Caco-2 (cell line): Measurements from ENCODE around the gene SCN4B. TPM values are rescaled to one million over a fixed set of nuclear protein-coding genes. Genes with fewer than 3 reads are reported as not detected.

Source experiments
- BruUV-seq: library from RNA; stranded (reverse); fragments of 400-500 nt; replicated peaks from 2 replicates; lab custom pipeline; 2021; lab: Mats Ljungman, UMichigan
- CTCF ChIA-PET: fragments of 300-600 bp; sonication (Branson Sonifier 250); formaldehyde crosslinking; loops from one replicate; lab custom pipeline; 2022; ENCODE audit warnings: antibody characterized with exemption; lab: Charles Lee
- POLR2A ChIA-PET: fragments of 300-600 bp; sonication (Branson Sonifier 250); formaldehyde crosslinking; loops from one replicate; lab custom pipeline; 2022; ENCODE audit warnings: antibody characterized with exemption; lab: Charles Lee
- DNase-seq, 2 experiments: peaks; one replicate each; pipeline versions ENCODE4 v3.0.0 to v3.0.0-alpha.2; 2020 to 2022
- H3K27me3 ChIP-seq: replicated peaks from 2 replicates; pipeline ENCODE4 v1.6.0; 2011; ENCODE audit warnings: low read length; ENCODE audit not compliant: control insufficient read depth, insufficient read depth
- H3K36me3 ChIP-seq: 2 replicates; pipeline ENCODE4 v1.5.1; 2011; ENCODE audit warnings: low read length; ENCODE audit not compliant: control insufficient read depth, insufficient read depth
- H3K4me1 ChIP-seq: fragments of 250-450 bp; sonication (Bioruptor Pico); 2 replicates; pipeline ENCODE4 v1.5.1; 2020; ENCODE audit warnings: mild to moderate bottlenecking
- H3K4me3 ChIP-seq: 2 replicates; pipeline ENCODE4 v1.5.1; 2011; ENCODE audit warnings: low read depth, mild to moderate bottlenecking, control low read depth, low read length
- H3K9me3 ChIP-seq: fragments of 250-450 bp; sonication (Bioruptor Pico); 2 replicates; pipeline ENCODE4 v1.5.1; 2020; ENCODE audit warnings: mild to moderate bottlenecking, moderate library complexity
- H3K27ac Mint-ChIP-seq: one replicate; pipeline ENCODE4 v1.8.0; 2022; ENCODE audit warnings: mixed read lengths; ENCODE audit not compliant: unreplicated experiment
- H3K27me3 Mint-ChIP-seq: one replicate; pipeline ENCODE4 v1.8.0; 2022; ENCODE audit warnings: mixed read lengths; ENCODE audit not compliant: insufficient read depth, unreplicated experiment
- H3K36me3 Mint-ChIP-seq: one replicate; pipeline ENCODE4 v1.8.0; 2022; ENCODE audit warnings: mild to moderate bottlenecking, mixed read lengths; ENCODE audit not compliant: insufficient read depth, unreplicated experiment
- H3K4me1 Mint-ChIP-seq: one replicate; pipeline ENCODE4 v1.8.0; 2022; ENCODE audit warnings: low read depth, mixed read lengths; ENCODE audit not compliant: unreplicated experiment
- H3K4me3 Mint-ChIP-seq: one replicate; pipeline ENCODE4 v1.8.0; 2022; ENCODE audit warnings: mild to moderate bottlenecking, moderate library complexity, mixed read lengths; ENCODE audit not compliant: unreplicated experiment
- H3K9me3 Mint-ChIP-seq: one replicate; pipeline ENCODE4 v1.8.0; 2022; ENCODE audit warnings: mixed read lengths; ENCODE audit not compliant: unreplicated experiment
- CTCF ChIP-seq, 2 experiments: fragments of 200-600 bp in 1 of 2; IDR thresholded peaks; 1 replicate in 1 of 2; 2 replicates in 1 of 2; pipeline versions ENCODE4 v1.5.1 to v1.8.0; 2011 to 2022; ENCODE audit warnings: antibody characterized with exemption in 1 of 2, control low read depth in 1 of 2, inconsistent platforms in 1 of 2, low read depth in 1 of 2, low read length in 1 of 2, mild to moderate bottlenecking in 1 of 2, moderate library complexity in 1 of 2; ENCODE audit not compliant: insufficient read depth in 1 of 2, severe bottlenecking in 1 of 2, unreplicated experiment in 1 of 2
- intact Hi-C: fragments of 100-400 bp; cut with micrococcal nuclease; formaldehyde crosslinking; loops from one replicate; pipeline ENCODE4 v1.10.0; 2022; ENCODE audit not compliant: unreplicated experiment
- total RNA-seq: library from RNA; stranded (reverse); gene quantifications from 2 replicates; pipeline ENCODE4 v1.2.3, GENCODE V29; 2022

The SCN4B gene
- total RNA-seq, 1 experiment from 2014 or later, result 0.70 TPM

DNA sequence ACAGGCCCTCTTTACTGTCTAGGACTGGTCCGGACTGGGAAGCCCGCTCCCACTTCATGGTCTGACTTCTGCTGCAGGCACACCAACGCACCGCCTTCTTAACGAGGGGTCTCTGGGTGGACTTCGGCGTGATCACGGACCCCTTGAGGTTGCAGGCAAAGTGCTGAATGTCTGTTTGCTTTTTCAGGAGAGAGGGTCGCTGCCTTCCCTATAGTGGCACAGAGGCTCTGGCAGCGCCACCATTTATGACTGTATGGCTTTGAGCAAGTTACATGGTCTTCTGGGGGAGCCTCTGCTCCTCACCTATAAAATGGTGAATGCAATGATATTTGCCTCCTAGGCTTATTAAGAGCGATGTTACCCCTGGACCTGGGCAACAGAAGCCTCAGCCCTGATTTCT is 1.4 kb upstream of the SCN4B start:
- intact Hi-C loops, result no loop called here
- H3K9me3 Mint-ChIP-seq, result no peaks in the 10 kb centered on the region
- no TSS peak for BruUV-seq
- H3K4me3 Mint-ChIP-seq, result peak overlapping the region; percentile 66
- no peaks in the 10 kb centered on the region for H3K4me1 Mint-ChIP-seq
- peaks cover 5% of the 10 kb centered on the region for H3K27me3 ChIP-seq
- 0 out of 2 replicates have a peak, but pooled peaks cover 10% of the 10 kb centered on the region for H3K4me1 ChIP-seq
- CTCF ChIA-PET, result interaction anchor here (1.3 kb wide), 1 partner anchor 18 kb away, joined by 4 read pairs; no protein-coding TSS in a partner anchor
- H3K36me3 Mint-ChIP-seq, result no peaks in the 10 kb centered on the region
- peaks cover 34% of the 10 kb centered on the region for H3K27me3 Mint-ChIP-seq
- no peak overlapping the region for H3K4me3 ChIP-seq
- no peaks in the 10 kb centered on the region for H3K36me3 ChIP-seq
- H3K9me3 ChIP-seq, result no peaks in the 10 kb centered on the region
- no peak for DNase-seq
- no peak for TF ChIP-seq CTCF (IDR thresholded peaks at IDR 0.05; ENCODE audit: insufficient read depth in 1 of 2, low read depth in 1 of 2, low read length in 1 of 2, severe bottlenecking in 1 of 2, unreplicated experiment in 1 of 2)
- H3K27ac Mint-ChIP-seq, result no peak overlapping the region
- POLR2A ChIA-PET, result no interaction called here

GRCh38 chr11:118153516-118153915 is 893 bp upstream of the SCN4B start:
- no peak for DNase-seq
- Mint-ChIP-seq H3K27ac (no peak overlapping the region), H3K27me3 (peaks cover 34% of the 10 kb centered on the region), H3K4me1 (no peaks in the 10 kb centered on the region), H3K4me3 (peak overlapping the region; percentile 66), H3K36me3 (no peaks in the 10 kb centered on the region), H3K9me3 (no peaks in the 10 kb centered on the region)
- Histone ChIP-seq H3K36me3 (no peaks in the 10 kb centered on the region), H3K9me3 (no peaks in the 10 kb centered on the region), H3K4me1 (0 out of 2 replicates have a peak, but pooled peaks cover 10% of the 10 kb centered on the region), H3K27me3 (peaks cover 5% of the 10 kb centered on the region), H3K4me3 (peak overlapping the region; percentile 37; the same call in 1 of the 2 replicates)
- POLR2A ChIA-PET, result interaction anchor here (0.6 kb wide), 1 partner anchor 61 kb away, joined by 11 read pairs; no protein-coding TSS in a partner anchor
- no TSS peak for BruUV-seq
- CTCF ChIA-PET, result interaction anchor here (1.3 kb wide), 1 partner anchor 18 kb away, joined by 4 read pairs; no protein-coding TSS in a partner anchor
- intact Hi-C loops, result no loop called here
- no peak for TF ChIP-seq CTCF (IDR thresholded peaks at IDR 0.05; ENCODE audit: insufficient read depth in 1 of 2, low read depth in 1 of 2, low read length in 1 of 2, severe bottlenecking in 1 of 2, unreplicated experiment in 1 of 2)

DNA sequence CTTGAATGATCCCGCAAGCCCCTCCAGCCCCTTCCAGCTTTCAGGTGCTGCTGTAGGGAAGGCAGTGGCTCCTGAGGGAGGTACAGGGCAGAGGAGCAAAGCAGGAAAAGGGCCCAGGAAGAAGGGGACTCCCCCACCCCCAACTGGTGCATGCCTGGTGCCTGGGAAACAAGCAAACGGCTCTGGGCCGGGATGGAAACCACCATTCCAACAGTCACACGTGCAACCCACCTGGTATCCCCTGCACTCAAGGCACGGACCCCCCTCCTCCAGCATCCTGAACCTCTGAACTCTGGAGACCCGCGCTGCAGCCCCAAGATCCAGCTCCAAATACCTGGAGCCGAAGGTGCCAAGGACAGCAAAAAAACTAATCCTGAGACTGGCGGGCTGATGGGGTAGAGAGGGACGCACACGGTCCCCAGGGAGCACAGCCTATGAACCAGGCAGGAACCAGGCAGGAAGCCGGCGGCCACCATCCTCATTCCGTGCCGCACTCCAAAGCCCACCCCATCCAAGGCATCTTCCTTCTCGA is 537 bp downstream of the SCN4B start:
- ChIA-PET CTCF (interaction anchor here (0.6 kb wide), 3 partner anchors 20 to 511 kb away, joined by 4 to 5 read pairs (median 4); no protein-coding TSS in a partner anchor), POLR2A (interaction anchor here (0.6 kb wide), 1 partner anchor 112 kb away, joined by 4 read pairs; the partner anchor contains the start of gene MPZL2)
- intact Hi-C loops, result no loop called here
- Histone ChIP-seq H3K4me1 (0 out of 2 replicates have a peak, but pooled peaks cover 10% of the 10 kb centered on the region), H3K4me3 (peak overlapping the region; percentile 37), H3K9me3 (no peaks in the 10 kb centered on the region), H3K36me3 (no peaks in the 10 kb centered on the region), H3K27me3 (peaks cover 5% of the 10 kb centered on the region)
- Mint-ChIP-seq H3K36me3 (no peaks in the 10 kb centered on the region), H3K4me1 (no peaks in the 10 kb centered on the region), H3K4me3 (peak overlapping the region; percentile 66), H3K27me3 (peaks cover 29% of the 10 kb centered on the region), H3K27ac (no peak overlapping the region), H3K9me3 (no peaks in the 10 kb centered on the region)
- no TSS peak for BruUV-seq
- DNase-seq, result no peak
- no peak for TF ChIP-seq CTCF (IDR thresholded peaks at IDR 0.05; ENCODE audit: insufficient read depth in 1 of 2, low read depth in 1 of 2, low read length in 1 of 2, severe bottlenecking in 1 of 2, unreplicated experiment in 1 of 2)
